GM15510 (cell line): ENCODE measurements around the gene EPHA6.

ENCODE experiments used
- POLR2A ChIP-seq: IDR thresholded peaks from 3 replicates; pipeline ENCODE4 v1.6.1; 2011; ENCODE audit warnings: borderline replicate concordance; ENCODE audit not compliant: insufficient read length; ENCODE audit errors: extremely low read depth

EPHA6 gene

GRCh38 chr3:97177242-97177641, 362.8 kb downstream of the EPHA6 start:
- no peak for TF ChIP-seq POLR2A

- TF ChIP-seq POLR2A: no peak
These were observed 367.3 kb downstream of the EPHA6 start for GRCh38 chr3:97181704-97182103.

- no peak for TF ChIP-seq POLR2A
These were observed 373.4 kb downstream of the EPHA6 start for GRCh38 chr3:97187771-97188170.

GRCh38 chr3:97189835-97190234, 375.4 kb downstream of the EPHA6 start:
- no peak for TF ChIP-seq POLR2A

GRCh38 chr3:97197083-97197482, 382.7 kb downstream of the EPHA6 start:
- TF ChIP-seq POLR2A: no peak

- TF ChIP-seq POLR2A: no peak
These were observed 383.4 kb downstream of the EPHA6 start for GRCh38 chr3:97197830-97198229.

GRCh38 chr3:97200387-97200786, 386.0 kb downstream of the EPHA6 start:
- TF ChIP-seq POLR2A: no peak

GRCh38 chr3:97201814-97202213, 387.4 kb downstream of the EPHA6 start:
- no peak for TF ChIP-seq POLR2A

- no peak for TF ChIP-seq POLR2A
These were observed 414.6 kb downstream of the EPHA6 start for GRCh38 chr3:97228966-97229365.

- no peak for TF ChIP-seq POLR2A
These were observed 416.1 kb downstream of the EPHA6 start for GRCh38 chr3:97230486-97230885.

- no peak for TF ChIP-seq POLR2A
These were observed 418.1 kb downstream of the EPHA6 start for GRCh38 chr3:97232393-97233034.

- TF ChIP-seq POLR2A: no peak
These were observed 420.8 kb downstream of the EPHA6 start for GRCh38 chr3:97235179-97235578.

- TF ChIP-seq POLR2A: no peak
These were observed 421.4 kb downstream of the EPHA6 start for GRCh38 chr3:97235611-97236315.

GRCh38 chr3:97241417-97241816, 427.0 kb downstream of the EPHA6 start:
- TF ChIP-seq POLR2A: no peak

GRCh38 chr3:97245201-97245910, 431.0 kb downstream of the EPHA6 start:
- TF ChIP-seq POLR2A: no peak

GRCh38 chr3:97256060-97256459, 441.7 kb downstream of the EPHA6 start:
- no peak for TF ChIP-seq POLR2A
